HG03571 (cell line): ENCODE data around the gene MYO1H.

Experiments used
- ATAC-seq: cut with Tn5 transposase; IDR thresholded peaks from one replicate; pipeline ENCODE4 v1.9.1; 2021; ENCODE audit not compliant: unreplicated experiment

Gene MYO1H

DNA sequence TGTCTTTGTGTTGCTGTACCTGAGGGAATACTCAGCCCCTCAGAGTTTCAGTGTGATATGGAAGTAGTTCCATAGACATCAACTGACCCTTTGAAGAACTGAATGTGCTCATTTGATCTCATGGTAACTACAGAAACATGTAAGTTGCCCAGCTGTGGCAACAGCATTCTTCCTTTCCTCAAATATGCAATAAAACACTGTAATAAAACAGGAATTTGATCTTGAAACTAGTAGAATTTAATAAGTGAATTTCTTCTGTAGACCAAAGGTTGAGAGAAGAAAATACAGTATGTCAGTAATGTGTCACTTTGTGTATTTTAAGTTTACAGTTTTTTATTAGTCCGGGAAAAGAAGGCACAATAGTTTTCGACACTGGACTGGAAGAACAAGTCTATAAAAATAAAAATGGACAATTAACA lies 97.5 kb downstream of the MYO1H start:
- ATAC-seq, result no peak

DNA sequence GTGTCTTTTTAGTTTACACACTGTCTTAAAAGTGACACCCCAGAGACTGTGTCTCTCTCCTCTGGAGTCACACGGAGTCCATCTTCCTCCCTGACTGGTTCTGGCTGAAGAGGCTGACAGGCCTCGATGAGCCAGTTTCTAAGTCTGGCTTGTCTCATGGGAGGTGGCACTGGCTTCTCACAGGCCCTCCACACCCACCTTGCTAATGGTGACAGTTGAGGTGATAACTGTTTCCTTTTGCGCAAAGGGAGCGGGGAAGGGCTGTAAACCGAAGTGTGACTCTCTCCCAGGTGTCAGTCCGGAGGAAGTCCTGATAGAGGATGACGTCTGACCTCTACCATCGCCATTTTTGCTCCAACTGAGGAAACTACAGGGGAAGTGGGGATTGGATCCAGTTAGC lies 99.2 kb downstream of the MYO1H start:
- ATAC-seq, result no peak

GRCh38 chr12:109447482-109447881 lies 99.8 kb downstream of the MYO1H start:
- ATAC-seq, result no peak

GRCh38 chr12:109448272-109448671 lies 100.6 kb downstream of the MYO1H start:
- ATAC-seq, result no peak

GRCh38 chr12:109448707-109449390 lies 101.1 kb downstream of the MYO1H start:
- no peak for ATAC-seq

GRCh38 chr12:109449845-109450532 lies 102.3 kb downstream of the MYO1H start:
- no peak for ATAC-seq

GRCh38 chr12:109450980-109451379 lies 103.3 kb downstream of the MYO1H start:
- no peak for ATAC-seq

DNA sequence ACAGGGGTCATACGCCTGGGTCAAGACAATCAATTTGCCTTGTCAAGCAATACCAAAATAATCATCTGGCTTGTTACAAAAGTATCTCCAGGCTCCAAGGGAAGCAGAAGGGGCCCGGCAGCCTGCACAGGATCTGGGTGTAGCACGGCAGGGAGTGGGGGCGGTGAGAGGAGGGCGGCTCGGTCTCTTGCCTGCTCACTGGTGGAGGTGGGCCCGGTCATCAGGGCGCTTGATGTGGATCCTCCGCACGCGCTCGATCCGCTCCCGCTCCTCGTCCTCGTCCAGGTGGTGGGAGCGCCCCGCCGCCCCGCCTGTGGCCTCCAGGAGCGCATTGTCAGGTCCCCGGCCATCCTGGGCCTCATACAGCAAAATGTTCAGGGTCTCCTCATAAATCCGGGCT lies 103.7 kb downstream of the MYO1H start:
- ATAC-seq, result no peak

DNA sequence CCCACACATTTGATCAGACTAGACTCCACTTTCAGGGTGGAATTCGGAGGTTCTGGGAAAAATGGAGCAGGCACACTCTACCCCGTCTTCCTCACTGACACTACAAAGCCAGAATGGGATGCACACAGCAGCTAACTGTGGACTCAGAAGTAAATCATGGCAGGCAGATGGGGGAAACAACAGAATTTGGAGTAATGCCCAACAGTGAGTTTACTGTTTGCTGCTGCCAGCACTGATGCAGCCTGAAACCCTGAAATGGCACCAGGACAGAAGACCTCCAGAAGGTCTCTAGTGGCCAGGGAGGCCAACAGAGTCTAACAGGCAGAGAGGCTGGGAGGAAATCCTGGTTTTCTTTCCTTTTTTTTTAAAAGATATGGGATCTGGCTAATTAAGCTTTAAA lies 104.8 kb downstream of the MYO1H start:
- ATAC-seq, result no peak

- no peak for ATAC-seq
Observed at GRCh38 chr12:109455706-109456105, 108.0 kb downstream of the MYO1H start.

GRCh38 chr12:109458086-109458485 lies 110.4 kb downstream of the MYO1H start:
- no peak for ATAC-seq

DNA sequence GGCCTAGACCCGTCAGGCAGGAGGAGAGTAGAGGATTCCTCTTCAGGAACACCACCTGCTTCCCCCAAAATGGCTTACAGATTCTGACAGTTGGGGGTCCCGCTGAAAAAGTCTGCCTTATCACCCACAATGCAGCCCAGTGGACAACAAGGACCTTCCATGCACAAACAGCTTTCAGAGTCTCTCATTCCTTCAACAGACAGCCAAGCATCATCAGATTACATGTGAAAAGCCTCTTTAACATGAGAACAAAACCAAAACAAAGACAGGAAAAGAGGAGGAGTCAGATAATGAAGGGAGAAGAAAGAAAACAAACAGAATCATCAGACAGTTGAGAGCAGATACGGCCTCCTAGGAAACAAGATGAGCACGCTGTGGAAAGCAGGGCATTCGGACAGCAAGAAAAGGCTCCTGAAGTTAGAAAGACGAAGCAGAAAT lies 111.1 kb downstream of the MYO1H start:
- no peak for ATAC-seq

DNA sequence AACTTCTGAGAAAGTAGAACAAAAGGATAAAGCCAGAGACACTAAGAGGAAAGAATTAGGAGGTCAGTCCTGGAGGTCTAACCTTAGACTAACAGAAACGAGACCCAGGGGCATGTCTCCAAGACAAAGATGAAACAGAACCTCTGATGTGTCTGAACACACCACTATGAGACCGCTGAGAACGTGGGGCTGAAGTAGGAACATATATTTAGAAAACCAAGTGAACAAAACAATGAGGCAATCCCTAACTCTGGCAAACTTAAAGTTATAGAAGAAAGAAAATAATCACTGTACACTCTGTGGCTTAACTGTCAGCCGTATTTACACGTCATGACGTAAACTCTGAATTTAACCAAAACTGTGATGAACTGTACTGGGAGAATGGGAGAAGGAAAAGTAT lies 111.5 kb downstream of the MYO1H start:
- no peak for ATAC-seq

GRCh38 chr12:109460538-109460937 lies 112.8 kb downstream of the MYO1H start:
- no peak for ATAC-seq

DNA sequence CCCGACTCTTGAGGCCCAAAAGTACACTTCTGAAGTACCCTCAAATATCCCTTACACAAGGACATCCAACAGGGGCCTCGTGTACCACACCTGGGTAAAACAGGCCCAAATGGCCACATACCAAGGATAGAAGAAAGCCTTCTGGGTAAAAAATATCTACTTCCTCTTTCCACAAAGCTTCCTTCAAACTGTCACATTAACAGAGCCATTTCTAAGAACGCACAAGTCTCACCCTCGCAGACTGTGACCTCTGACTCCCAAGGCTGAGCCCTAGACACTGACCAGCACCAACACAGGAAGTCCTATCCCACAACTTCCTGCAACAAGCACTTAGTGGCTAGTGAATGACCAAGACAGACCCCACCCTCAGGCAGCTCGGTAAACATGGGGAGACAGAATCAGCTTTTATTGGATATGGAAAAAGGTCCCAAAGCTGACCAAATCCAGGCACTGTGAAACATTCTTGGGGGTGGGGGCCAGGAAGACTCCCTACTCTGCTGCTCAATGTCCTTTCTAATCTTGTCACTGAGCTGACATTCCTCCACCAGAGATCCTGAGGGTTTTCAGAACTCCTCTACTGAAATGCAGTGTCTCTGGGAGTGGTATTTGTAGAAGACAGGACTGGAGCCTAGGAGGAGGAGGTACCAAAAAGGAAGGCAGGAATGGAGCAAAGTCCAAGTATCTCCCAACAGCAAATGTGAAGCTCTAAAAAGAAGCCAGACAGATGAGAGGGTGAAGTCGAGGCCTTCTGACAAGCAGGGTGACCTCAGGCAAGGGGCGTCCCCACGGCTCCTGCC lies 113.5 kb downstream of the MYO1H start:
- ATAC-seq, result no peak

GRCh38 chr12:109461846-109462756 lies 114.4 kb downstream of the MYO1H start:
- ATAC-seq, result no peak

GRCh38 chr12:109462868-109463692 lies 115.4 kb downstream of the MYO1H start:
- no peak for ATAC-seq

GRCh38 chr12:109463756-109464155 lies 116.1 kb downstream of the MYO1H start:
- ATAC-seq, result no peak

GRCh38 chr12:109464642-109465351 lies 117.1 kb downstream of the MYO1H start:
- no peak for ATAC-seq
